GM21825 (cell line): ENCODE measurements around the gene CCL28.

Experiments
- ATAC-seq: cut with Tn5 transposase; IDR thresholded peaks from one replicate; pipeline ENCODE4 v1.9.1; 2021; ENCODE audit warnings: mild to moderate bottlenecking, moderate library complexity; ENCODE audit not compliant: unreplicated experiment

The CCL28 gene

DNA sequence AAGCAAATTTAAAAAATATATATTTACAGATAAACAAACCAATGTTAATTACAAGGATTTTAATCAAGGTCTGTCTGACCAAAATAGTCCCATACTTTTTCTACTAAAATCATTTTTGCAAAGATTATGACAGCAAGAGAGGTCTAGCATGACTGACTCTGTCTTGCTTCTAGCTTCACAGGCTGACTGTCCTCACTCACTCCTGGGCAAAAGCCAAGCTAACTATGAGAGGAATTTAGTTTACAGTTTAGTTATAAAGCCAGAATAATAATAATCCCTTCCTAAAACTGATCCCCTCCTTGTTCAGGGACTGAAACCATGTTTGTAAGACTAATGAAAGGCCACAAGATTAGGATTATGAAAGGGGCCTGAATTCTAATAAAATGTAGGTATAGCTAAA is 53.5 kb downstream of the CCL28 start:
- ATAC-seq: no peak

DNA sequence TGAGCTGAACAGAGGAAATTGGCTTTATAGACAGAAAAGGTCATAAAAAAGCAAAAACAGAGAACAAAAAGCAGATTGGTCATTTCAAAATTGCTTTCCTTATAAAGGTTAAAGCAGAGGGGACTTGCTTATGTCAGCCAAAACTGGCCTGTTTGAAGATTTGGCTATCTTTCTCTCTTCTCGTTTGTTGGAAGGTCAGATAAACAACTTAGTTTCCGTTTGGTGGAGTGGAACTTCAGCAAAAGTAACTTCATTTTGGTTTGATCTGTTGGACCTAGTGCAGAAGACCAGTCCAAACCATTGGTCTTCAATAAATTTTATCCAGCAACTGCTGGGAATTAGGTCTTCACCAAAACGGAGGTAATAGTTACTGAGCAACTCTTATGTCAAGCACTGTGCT is 53.9 kb downstream of the CCL28 start:
- ATAC-seq: no peak

DNA sequence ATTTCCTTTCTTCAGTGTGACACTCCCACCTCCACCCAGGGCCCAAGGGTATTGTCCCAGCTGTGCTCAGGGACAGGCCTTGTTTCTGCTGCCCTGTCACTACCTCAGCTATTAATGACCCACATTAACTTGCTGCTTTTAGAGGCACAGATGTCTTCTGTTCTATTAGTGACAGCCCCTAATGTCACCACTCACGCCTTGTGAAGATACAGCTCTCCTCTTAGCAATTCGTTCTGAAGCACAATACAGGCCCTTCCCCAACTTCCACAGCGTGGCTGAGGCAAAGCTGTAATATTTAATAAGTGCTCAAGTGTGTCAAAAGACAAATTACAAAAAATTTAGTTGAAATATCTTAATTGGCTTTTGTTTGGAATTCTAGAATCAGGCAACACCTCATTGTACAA is 54.3 kb downstream of the CCL28 start:
- no peak for ATAC-seq

DNA sequence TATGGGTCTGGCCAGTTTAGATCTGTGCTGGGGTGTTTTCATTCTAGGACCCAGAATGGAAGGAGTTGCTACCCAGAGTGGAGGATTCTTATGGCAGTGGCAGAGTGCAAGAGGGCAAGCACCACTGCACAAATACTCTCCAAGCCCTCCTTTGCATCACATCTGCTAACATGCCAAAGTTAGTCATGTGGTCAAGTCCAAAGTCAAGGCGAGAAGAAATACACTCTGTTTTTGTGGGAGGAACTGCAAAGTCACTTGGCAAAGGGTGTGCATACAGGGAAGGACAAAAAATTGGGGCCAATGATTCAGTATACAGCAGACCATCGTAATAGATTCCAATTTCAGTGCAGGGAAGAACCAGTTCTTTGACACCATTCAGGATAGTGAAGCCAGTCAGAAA is 55.1 kb downstream of the CCL28 start:
- no peak for ATAC-seq

DNA sequence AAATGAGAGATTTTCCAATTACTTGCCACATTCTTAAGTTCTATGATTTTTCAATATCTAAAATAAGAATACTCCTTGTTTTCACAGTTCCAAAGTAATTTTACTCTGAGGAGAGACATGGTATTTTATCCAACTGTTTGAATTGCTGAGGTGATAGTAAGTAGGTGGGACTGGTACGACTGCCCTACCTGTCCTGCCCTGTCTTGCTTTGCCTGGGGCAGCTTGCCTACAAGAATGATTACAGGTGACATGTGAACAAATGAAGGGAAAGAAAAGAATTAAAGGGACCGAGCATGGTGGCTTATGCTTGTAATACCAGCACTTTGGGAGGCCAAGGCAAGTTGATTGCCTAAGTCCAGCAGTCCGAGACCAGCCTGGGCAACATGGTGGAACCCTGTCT is 57.4 kb downstream of the CCL28 start:
- no peak for ATAC-seq

DNA sequence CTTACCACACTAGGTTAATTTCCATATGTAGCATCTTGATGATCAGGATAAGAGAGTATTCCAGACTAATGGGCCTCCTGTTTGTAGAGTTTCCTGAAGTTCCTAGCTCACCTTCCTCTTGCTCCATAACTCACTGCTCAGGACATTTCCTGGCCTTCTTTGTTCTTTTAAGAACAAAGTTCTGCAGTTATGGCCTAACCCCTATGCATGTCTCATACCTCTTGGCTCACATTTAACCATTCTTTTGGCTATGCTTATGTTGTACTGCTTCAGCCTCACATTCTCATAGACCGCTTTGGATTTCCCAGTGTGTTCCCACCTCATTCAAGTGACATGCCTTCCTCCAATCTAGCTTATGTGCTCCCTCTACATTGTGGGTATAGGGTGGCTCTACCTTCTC is 58.5 kb downstream of the CCL28 start:
- ATAC-seq: no peak

DNA sequence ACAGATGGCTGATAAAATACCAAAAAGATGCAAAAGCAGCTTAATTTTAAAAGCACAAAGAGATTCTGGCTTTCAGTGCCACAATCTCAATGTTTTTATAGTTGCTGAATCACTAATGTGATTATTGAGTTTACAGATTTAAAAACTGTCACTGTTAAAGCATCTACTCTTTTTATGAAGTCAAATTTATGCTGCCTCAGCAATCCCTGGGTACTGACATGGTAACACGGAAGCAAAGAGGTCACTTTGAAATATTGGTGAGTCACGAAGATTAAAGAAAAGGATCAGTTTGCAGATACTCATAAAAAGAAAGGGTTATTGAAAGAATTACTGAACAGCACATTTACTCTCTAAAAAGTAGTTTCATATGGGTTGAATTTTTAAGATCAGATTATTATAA is 59.3 kb downstream of the CCL28 start:
- ATAC-seq: no peak

DNA sequence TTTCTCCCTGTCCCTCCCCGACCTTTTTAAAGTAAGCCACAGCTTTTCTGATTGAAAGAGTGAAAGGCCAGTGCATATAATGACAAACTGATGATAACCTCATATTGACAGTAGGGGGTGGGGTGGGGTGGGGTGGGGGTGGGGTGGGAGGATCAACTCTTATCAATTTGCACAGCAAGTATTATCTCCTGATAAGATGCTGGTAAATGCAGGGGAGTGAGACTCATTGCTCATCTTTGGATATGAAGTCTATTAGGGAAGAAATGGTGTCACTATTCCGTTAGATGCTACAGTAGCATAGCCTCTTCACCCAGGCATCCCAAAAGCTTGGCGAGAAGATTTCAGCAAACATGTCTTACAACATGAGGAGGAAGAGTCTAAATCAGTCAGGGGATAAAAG is 60.1 kb downstream of the CCL28 start:
- no peak for ATAC-seq

DNA sequence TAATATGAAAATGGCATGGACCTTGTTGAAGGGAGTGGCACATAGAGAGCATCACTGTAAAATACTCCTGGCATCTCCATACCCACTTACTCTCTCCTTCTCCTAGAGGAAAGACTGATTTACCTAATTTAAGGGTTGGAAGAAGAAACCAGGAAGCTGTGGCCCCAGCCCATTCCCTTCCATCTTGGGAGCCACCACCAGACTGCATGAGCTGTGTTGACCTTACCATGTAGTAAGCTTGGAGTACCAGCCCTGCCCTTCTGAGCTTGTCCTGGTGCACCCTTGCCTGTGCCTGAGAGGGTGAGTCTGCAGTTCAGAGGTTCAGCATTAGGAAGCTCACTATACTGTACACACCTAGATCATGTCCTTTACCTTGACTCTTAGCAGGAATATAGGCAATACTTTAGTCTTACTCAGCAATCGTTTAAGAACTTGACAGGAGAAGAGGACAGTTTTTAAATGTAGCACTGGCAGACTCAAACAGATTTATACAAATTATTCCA is 63.3 kb downstream of the CCL28 start:
- no peak for ATAC-seq

DNA sequence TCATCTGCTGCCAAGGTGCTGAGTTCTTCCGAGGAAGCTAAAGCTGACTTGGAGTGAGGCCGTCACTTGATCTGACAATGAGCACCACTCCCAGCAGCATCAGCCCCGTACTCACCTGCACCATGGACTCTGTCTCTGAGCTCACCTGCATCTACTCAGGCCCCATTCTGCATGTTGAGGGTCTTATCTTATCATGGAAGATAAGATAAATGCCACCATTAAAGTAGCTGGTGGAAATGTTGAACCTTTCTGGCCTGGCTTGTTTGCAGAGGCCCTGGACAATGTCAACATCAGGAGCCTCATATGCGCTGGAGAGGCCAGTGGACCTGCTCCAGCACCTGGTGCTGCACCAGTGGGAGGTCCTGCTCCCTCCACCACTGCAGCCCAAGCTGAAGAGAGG is 64.0 kb downstream of the CCL28 start:
- ATAC-seq: no peak

DNA sequence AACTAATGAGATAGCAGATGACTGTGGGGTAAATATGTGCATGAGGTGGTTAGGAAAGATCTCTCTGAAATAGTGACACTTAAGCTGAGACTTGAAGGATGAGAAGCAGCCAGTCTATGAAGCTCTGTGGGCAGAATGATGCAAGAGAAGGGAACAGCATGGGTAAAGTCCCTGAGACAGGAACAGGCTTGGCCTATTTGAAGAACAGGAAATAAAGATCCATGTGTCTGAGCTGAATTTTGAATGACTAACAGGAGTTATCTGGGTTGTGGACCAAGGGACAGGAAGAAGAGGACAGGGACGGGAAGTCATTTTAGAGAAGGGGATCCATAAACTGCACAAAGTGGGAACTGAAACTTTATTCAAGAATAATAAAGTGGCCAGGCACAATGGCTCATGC is 73.3 kb downstream of the CCL28 start:
- no peak for ATAC-seq

DNA sequence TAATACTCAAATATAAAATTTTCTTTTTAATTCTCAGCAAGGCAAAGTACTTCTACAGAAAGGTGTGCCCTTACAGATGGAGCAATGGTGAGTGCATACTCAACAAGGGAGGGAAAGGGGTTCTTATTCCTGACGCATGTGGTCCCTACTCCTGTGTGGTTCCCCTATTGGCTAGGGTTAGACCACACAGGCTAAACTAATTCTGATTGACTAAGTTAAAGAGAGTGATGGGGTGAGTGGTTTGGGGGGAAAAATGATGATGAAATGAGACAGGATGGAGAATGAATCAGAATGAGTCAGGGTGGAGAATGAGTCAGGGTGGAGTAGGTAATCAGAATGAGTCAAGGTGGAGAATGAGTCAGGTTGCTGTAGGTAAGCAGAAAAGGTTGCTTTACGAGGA is 76.0 kb downstream of the CCL28 start:
- ATAC-seq: no peak

DNA sequence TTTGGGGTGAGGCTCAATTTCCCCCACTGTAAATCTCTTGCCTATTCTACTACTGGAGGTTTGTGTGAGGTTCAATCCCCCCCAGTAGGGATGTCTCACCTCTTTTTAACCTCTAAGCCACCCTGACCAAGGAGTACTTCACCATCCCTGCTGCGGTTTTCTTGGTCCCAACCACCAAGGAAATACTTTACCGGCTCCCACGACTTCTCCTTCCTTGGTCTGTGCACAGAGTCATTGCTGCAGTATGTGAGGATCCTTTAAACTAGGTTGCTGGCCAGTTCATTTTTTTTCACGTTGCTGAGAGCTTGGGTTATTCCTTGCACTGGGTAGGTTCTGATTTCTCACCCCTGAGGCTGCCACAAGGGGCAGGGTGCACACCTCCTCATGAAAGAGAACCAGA is 76.5 kb downstream of the CCL28 start:
- ATAC-seq: no peak

DNA sequence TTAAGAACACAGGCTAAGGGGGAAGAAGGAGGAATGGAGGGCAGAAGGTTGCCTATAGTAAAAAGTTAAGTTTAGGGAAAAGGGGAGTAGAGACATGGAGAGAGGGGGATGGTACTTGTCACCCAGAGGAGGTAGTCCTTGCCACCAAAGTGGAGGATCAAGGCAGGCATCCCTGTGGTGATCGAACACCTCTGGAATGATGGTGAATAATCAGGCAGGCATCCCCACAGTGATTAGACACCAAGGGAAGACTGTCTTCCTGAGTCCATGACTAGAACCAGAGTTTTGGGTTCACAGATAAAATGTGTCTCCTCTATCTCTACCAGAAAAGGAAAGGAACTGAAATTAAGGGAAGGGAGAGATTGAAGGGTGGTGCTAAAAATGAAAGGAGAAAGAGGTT is 79.8 kb downstream of the CCL28 start:
- no peak for ATAC-seq
